Mammary epithelial cell (primary cell): Measurements from ENCODE around the gene SLC36A4.
A peak's percentile ranks its signal among the peaks of the same experiment; 100 is the strongest.

ENCODE experiments used
- EZH2 ChIP-seq: IDR thresholded peaks from 2 replicates; pipeline ENCODE4 v1.6.1; 2012; ENCODE audit warnings: low read length, inconsistent platforms, borderline replicate concordance
- TF ChIP-seq, protein P1 (sequence below), 2 donors: IDR thresholded peaks in 1 of 2; conservative IDR thresholded peaks in 1 of 2; 2 replicates each; pipeline ENCODE4 v1.5.1; 2011 to 2012; ENCODE audit warnings: inconsistent platforms in 2 of 2, low read length in 2 of 2, mild to moderate bottlenecking in 2 of 2, control low read depth in 1 of 2, low read depth in 1 of 2; ENCODE audit not compliant: insufficient read depth in 1 of 2; ENCODE audit errors: extremely low read depth in 1 of 2

- TF ChIP-seq, protein P1, sequence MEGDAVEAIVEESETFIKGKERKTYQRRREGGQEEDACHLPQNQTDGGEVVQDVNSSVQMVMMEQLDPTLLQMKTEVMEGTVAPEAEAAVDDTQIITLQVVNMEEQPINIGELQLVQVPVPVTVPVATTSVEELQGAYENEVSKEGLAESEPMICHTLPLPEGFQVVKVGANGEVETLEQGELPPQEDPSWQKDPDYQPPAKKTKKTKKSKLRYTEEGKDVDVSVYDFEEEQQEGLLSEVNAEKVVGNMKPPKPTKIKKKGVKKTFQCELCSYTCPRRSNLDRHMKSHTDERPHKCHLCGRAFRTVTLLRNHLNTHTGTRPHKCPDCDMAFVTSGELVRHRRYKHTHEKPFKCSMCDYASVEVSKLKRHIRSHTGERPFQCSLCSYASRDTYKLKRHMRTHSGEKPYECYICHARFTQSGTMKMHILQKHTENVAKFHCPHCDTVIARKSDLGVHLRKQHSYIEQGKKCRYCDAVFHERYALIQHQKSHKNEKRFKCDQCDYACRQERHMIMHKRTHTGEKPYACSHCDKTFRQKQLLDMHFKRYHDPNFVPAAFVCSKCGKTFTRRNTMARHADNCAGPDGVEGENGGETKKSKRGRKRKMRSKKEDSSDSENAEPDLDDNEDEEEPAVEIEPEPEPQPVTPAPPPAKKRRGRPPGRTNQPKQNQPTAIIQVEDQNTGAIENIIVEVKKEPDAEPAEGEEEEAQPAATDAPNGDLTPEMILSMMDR (conservative IDR thresholded peaks at IDR 0.05 in 1 of 2, IDR thresholded peaks at IDR 0.05 in 1 of 2; ENCODE audit: extremely low read depth in 1 of 2, insufficient read depth in 1 of 2, low read depth in 1 of 2, low read length in 2 of 2), result peak; percentile 16 to 35
- TF ChIP-seq EZH2, result no peak
Observed at GRCh38 chr11:93225662-93226061, 27.9 kb upstream of the SLC36A4 start.
